Measurements from ENCODE around the gene ACSF3. TPM values are rescaled to one million over a fixed set of nuclear protein-coding genes. Genes with fewer than 3 reads are reported as not detected.
"Not testable (repeated sequence)": the region's sequence is repeated elsewhere in the genome, so short reads cannot be mapped to it uniquely, and the experiment has no call there.

Gene ACSF3
- total RNA-seq, 1 donor from 2014 or later: 15.5 TPM

DNA sequence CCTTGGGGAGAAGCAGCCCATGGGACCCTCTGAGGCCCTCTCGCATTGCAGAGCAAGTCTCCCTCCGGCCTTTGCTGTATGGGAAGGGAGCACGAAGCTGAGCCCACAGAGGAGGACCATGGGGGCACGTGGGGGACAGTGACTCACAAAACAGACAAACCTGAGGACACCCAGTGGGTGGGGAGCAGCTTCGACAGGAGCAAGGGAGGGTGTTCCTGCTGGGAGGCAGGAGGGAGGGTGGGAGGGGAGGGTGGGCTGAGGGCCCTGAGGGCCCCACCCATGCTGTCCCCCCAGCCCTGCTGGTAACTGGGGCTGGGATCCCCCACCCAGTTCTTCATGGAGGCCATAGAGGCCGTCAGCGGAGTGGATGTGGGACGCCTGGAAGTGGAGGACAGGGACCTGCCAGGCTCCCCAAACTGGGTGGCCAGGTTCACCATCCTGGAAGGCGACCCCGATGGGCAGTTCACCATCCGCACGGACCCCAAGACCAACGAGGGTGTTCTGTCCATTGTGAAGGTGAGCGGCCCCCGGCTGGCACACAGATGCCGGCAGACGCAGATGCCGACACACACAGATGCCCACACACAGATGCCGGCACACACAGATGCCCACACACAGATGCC, 94.2 kb downstream of the ACSF3 start:
- intact Hi-C loops (cut with DNase I): no loop called here
- DNase-seq (no peak), ATAC-seq (ENCODE audit: poor library complexity) (no peak)

DNA sequence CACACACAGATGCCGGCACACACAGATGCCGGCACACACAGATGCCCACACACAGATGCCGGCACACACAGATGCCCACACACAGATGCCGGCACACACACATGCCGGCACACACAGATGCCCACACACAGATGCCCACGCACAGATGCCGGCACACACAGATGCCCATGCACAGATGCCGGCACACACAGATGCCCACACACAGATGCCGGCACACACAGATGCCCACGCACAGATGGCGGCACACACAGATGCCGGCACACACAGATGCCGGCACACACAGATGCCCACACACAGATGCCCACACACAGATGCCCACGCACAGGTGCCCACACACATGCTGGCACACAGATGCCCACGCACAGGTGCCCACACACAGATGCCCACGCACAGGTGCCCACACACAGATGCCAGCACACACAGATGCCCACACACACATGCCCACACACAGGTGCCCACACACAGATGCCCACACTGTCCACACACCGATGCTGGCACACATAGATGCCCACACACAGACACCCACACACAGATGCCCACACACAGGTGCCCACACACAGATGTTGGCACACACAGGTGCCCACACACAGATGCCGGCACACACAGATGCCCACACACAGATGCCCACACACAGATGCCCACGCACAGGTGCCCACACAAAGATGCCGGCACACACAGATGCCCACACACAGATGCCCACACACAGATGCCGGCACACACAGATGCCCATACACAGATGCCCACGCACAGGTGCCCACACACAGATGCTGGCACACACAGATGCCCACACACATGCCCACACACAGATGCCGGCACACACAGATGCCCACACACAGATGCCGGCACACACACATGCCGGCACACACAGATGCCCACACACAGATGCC, 95.1 kb downstream of the ACSF3 start:
- intact Hi-C loops (cut with DNase I); DNase-seq; ATAC-seq (ENCODE audit: poor library complexity): not testable (repeated sequence)

DNA sequence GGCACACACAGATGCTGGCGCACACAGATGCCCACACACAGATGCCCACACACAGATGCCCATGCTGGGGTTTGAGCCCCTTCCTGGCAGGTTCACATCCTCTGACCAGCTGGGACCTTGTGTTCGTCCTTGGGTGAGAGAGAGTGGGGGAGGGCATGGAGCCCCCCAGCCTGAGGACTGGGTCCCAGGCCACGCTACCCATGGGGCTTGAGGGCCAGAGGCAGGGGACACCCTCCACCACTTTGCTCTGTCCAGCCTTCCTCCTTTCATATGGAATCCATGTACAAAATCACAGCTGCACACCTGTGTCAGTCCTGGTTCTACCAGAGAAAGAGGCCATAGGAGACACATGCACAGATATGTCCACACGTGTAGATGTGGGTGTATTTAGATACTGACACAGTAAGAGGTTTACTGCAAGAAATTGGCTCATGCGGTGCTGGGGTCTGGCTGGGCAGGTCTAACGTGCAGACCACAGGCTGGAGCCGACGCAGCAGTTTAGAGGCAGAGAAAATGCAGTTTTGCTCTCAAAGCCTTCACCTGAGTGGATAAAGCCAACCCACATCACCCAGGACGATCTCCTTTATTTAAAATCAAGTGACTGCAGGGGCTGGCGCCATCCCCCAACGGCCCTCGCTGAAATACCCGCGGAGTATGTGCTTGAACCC, 95.8 kb downstream of the ACSF3 start:
- intact Hi-C loops (cut with DNase I): no loop called here
- DNase-seq: peak; percentile 6
- ATAC-seq (ENCODE audit: poor library complexity): no peak

DNA sequence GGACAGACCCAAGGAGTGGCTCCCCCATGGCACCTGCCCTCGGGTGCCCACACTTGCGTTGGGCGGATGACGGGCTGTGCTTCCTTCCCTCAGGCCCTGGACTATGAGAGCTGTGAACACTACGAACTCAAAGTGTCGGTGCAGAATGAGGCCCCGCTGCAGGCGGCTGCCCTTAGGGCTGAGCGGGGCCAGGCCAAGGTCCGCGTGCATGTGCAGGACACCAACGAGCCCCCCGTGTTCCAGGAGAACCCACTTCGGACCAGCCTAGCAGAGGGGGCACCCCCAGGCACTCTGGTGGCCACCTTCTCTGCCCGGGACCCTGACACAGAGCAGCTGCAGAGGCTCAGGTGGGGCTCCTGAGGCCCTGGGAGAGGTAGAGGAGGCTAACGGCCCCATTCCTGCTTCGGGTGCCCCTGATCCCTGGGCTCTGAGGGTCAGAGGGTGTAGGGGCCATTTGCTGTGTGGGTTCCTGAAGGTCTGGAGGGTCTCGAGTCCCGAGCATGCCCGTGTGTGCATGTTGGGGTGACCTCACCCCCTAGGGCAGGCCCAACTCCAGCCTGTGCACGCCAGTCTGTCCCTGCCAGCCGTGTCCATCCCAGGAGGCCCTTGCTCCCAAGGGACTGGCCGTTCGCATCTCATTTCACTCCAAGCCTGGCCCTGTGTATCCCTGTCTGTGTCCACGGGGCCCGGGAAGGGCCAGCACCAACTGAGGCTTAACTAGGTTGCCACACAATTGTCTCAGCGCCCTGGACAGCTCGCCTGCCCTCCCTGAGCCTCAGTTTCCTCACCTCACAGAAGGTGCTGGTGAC, 96.7 kb downstream of the ACSF3 start:
- DNase-seq (peak; percentile 35), ATAC-seq (ENCODE audit: poor library complexity) (no peak)
- intact Hi-C loops (cut with DNase I): no loop called here

DNA sequence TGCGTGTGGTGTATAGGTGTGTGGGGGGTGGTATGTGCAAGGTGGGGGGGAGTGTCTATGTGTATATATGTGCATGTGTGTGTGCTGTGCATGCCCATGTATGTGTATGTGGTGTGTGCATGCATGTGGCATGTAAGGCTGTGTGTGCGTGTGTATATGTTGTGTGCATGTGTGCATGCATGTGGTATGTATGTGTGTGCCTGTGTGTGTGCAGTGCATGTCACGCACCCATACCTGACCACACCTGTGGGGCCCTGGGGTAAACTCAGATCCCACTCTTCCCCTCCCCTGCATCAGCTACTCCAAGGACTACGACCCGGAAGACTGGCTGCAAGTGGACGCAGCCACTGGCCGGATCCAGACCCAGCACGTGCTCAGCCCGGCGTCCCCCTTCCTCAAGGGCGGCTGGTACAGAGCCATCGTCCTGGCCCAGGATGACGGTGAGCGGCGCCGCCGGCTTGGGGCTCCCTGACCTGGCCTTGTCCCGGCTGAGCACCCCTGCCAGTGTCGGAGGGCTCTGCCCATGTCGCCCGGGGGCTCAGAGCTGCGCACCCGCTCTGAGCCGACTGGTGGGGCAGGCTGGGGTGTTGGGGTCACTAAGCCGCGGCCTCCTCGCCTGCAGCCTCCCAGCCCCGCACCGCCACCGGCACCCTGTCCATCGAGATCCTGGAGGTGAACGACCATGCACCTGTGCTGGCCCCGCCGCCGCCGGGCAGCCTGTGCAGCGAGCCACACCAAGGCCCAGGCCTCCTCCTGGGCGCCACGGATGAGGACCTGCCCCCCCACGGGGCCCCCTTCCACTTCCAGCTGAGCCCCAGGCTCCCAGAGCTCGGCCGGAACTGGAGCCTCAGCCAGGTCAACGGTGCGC, 97.6 kb downstream of the ACSF3 start:
- no peak for ATAC-seq (ENCODE audit: poor library complexity)
- DNase-seq: peak; percentile 40
- intact Hi-C loops (cut with DNase I): no loop called here

DNA sequence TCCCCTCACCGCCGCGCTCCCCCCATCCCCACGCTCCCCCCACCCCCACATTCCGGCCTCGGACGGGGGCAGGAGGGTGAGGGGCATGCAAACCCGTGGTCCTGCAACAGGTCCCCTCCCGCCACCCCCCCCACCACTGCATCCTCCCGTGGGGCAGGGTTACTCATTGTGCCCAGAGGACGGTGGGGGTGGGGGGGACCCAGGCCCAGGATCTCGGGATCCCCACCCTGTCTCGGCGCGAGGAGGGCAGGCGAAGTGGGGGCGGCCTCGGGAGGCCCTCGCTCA, 98.2 kb downstream of the ACSF3 start:
- DNase-seq (no peak), ATAC-seq (ENCODE audit: poor library complexity) (no peak)
- intact Hi-C loops (cut with DNase I): no loop called here

DNA sequence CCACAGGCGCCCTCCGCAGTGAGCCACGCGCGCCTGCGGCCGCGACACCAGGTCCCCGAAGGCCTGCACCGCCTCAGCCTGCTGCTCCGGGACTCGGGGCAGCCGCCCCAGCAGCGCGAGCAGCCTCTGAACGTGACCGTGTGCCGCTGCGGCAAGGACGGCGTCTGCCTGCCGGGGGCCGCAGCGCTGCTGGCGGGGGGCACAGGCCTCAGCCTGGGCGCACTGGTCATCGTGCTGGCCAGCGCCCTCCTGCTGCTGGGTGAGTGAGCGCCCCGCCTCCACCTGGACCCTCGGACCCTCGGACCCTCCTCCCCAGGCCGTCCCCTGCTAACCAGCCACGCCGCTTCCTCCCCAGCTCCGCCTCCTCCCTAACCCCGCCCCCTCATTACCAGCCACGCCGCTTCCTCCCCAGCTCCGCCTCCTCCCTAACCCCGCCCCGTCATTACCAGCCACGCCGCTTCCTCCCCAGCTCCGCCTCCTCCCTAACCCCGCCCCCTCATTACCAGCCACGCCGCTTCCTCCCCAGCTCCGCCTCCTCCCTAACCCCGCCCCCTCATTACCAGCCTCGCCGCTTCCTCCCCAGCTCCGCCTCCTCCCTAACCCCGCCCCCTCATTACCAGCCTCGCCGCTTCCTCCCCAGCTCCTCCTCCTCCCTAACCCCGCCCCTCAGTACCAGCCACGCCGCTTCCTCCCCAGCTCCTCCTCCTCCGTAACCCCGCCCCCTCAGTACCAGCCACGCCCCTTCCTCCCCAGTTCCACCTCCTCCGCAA, 98.7 kb downstream of the ACSF3 start:
- intact Hi-C loops (cut with DNase I): not testable (repeated sequence)
- ATAC-seq (ENCODE audit: poor library complexity) (peak; percentile 36), DNase-seq (peak; percentile 69)

DNA sequence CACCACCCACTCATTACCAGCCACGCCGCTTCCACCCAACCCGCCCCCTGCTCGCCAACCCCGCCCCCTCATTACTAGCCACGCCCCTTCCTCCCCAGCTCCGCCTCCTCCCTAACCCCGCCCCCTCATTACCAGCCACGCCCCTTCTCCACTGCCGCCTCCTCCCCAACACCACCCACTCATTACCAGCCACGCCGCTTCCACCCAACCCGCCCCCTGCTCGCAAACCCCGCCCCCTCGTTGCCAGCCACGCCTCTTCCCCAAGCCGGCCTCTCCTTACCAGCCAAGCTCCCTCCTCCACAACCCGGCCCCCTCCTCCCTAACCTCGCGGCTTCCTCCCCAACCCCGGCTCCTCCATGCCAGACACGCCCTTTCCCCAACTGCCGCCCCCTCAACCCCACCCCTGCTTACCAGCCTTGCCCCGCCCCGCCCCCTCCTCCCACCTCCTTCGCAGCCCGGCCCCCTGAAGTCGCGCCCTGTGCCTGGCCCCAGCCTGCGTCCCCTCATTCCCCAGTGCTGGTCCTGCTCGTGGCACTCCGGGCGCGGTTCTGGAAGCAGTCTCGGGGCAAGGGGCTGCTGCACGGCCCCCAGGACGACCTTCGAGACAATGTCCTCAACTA, 99.4 kb downstream of the ACSF3 start:
- ATAC-seq (ENCODE audit: poor library complexity) (peak; percentile 49), DNase-seq (peak; percentile 60)
- intact Hi-C loops (cut with DNase I): no loop called here

DNA sequence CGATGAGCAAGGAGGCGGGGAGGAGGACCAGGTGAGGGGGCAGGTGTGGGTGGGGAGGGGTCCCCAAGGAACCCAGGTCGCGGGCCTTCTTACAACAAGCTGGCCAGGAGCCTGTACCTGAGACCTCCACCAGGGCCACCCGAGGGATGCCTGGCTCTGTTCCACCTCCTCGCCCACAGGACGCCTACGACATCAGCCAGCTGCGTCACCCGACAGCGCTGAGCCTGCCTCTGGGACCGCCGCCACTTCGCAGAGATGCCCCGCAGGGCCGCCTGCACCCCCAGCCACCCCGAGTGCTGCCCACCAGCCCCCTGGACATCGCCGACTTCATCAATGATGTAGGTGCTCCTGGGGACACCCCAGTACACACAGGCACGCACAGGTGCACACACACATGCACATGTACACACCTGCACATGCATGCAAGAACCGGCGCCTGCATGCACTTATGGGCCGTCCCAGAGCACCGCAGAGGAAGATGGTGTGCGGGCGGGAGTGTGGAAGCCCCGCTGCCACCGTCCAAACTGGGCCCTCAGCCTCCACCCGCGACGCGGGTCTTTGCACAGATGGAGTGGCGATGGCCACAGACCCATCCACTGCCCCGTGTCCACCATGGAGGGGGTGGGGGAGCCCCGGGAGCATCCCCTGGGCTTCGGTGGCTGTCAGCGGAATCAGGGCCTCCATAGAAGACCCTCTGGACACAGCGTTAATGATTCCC, 100.1 kb downstream of the ACSF3 start:
- intact Hi-C loops (cut with DNase I): no loop called here
- ATAC-seq (ENCODE audit: poor library complexity) (no peak), DNase-seq (peak; percentile 39)

DNA sequence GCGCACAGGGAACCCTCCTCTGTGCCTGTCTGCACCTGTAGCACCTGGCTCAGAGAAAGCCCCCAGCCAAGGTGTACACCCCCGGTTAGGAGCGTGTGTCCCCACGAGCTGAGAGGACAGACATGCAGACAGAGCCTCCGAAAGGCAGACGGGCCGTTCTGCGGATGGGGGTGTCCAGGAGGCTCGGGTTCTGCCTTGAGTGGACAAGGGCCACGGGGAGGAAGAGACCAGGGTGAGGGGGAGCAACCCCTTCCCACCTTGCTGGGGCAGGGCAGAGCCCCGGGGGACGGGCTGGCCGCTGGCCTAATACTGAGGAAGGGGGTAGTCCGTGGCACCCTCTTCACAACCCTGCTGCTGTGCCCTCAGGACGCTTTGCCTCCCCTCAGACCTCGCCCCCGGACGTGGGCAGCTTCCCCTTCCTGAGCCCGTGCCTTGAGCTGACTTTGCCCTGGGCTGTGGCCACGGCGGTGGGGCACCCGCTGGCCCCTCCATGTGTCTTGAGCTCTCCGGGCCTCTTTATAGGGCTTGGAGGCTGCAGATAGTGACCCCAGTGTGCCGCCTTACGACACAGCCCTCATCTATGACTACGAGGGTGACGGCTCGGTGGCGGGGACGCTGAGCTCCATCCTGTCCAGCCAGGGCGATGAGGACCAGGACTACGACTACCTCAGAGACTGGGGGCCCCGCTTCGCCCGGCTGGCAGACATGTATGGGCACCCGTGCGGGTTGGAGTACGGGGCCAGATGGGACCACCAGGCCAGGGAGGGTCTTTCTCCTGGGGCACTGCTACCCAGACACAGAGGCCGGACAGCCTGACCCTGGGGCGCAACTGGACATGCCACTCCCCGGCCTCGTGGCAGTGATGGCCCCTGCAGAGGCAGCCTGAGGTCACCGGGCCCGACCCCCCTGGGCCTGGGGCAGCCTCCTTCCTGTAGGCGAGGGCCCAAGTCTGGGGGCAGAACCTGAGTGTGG, 101.0 kb downstream of the ACSF3 start:
- DNase-seq (peak; percentile 34), ATAC-seq (ENCODE audit: poor library complexity) (no peak)
- intact Hi-C loops (cut with DNase I): no loop called here

DNA sequence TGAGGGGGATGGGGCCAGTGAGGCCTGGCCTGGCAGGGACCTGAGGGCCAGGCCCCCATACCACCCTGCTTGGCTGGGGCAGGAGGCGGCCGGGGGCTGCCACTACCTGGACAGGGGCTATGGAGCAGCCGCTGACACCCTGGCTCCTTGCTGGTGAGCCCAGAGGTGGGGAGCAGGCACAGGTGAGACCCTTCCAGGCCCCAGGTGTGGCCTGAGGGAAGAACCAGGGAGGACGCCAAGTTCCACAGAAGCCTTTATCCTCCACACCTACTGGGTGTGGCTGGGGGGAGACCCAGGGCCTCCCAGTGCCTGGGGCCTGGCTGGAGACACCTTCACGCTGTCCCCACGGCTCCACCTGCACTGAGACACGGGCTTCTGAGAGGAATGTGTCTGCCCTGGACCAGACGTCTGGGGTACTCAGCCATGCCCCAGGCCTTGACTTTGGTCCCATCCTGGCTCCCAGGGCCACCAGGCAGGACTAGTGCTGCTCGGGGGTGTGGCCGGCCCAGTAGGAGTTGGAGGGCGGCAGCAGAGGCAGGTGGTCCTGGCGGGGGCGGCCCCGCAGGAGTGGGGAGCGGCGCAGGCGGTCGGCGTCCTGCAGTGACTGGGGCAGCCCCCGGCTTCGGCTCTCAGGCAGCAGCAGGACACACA, 102.0 kb downstream of the ACSF3 start:
- ATAC-seq (ENCODE audit: poor library complexity): no peak
- no peak for DNase-seq
- intact Hi-C loops (cut with DNase I): no loop called here

DNA sequence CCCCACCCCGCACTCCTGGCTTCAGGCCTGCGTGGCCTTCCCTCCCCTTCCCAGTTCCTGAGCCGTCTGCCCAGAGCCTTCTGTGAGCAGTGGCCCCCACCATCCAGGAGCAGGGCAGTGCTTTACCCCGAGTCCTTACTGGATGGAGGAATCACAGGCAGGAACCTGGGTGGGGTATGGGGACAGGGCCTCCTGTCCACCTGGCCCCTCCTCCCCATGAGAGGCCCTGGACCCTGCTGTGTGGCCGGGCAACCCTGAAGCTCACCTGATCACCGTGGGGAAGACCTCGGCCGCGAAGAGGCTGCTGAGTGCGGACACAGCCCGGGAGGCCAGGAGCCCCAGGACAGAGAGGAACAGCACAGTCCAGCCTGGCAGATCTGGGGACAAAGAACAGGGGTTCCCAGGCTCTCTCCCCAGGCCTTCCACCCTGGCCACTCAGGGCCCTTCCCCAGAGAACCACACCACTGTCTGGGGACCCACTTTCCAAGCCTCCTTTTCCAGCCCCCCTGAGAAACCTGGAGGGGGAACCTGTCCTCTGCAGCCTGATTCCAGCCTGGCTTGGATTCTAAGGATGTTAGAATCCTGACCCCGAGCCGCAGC, 103.5 kb downstream of the ACSF3 start:
- intact Hi-C loops (cut with DNase I): no loop called here
- DNase-seq: no peak
- no peak for ATAC-seq (ENCODE audit: poor library complexity)

DNA sequence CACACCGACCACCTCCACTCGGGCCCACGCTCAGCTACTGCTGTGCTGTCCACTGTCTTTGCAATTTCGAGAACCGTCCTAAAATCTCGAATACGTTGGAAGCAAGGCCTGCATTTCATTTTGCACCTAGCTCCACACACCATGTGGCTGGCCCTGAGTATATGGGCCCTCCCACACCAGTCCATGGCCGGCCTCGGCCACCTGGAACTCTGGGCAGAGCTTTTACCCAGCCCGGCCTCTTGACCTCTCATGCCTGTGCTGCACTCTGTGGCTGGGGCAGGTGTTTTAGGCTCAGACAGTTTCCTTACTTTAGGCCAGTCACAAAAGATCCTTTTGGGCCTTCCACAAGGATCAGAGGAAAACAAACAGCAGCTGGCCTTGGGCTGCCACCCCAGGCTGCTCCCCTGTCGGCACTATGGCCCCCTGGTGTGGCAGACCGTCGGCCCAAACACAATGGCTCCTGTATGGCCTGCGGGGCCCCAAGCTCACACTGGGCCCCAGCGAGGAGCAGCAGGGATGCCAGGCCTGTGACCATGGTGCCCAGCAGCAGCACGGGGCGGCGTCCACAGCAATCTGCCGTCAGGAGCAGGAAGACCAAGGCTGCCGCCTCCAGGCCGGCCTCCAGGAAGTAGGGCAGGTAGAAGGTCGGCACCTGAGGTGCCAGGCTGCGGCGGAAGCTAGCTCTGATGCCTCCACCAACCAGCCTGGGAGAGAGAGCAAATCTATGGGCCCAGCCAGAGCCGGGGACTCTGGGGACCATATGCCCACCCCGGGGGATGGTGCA, 104.2 kb downstream of the ACSF3 start:
- intact Hi-C loops (cut with DNase I): no loop called here
- peak; percentile 32 for DNase-seq

More for the DNA sequence above, 104.2 kb downstream of the ACSF3 start:
- ATAC-seq (ENCODE audit: poor library complexity): no peak

Data from Right ventricle myocardium superior (tissue), 1 donor.